Osteoblast (primary cell): ENCODE results near the gene PATJ. TPM values are rescaled to one million over a fixed set of nuclear protein-coding genes. Genes with fewer than 3 reads are reported as not detected.

ENCODE experiments used
- DNase-seq: peaks from one replicate; pipeline ENCODE4 v3.0.0; 2011; ENCODE audit warnings: low spot score, mixed read lengths; ENCODE audit not compliant: insufficient read length; ENCODE audit errors: missing footprints
- H2AFZ ChIP-seq: 2 replicates; pipeline ENCODE4 v1.6.0; 2011; ENCODE audit warnings: mild to moderate bottlenecking, low read length
- H3K27ac ChIP-seq: 2 replicates; pipeline ENCODE4 v1.5.1; 2011; ENCODE audit warnings: mild to moderate bottlenecking, low read depth, low read length, moderate library complexity
- H3K27me3 ChIP-seq: 2 replicates; pipeline ENCODE4 v1.6.0; 2012; ENCODE audit warnings: mild to moderate bottlenecking, control low read depth, inconsistent platforms, low read length, moderate library complexity; ENCODE audit not compliant: insufficient read depth
- H3K36me3 ChIP-seq: 2 replicates; pipeline ENCODE4 v1.5.1; 2011; ENCODE audit warnings: mild to moderate bottlenecking, low read length, control low read depth, moderate library complexity; ENCODE audit not compliant: insufficient read depth
- H3K4me1 ChIP-seq: 2 replicates; pipeline ENCODE4 v1.5.1; 2011; ENCODE audit warnings: mild to moderate bottlenecking, low read length, control low read depth, moderate library complexity; ENCODE audit not compliant: insufficient read depth
- H3K4me2 ChIP-seq: 2 replicates; pipeline ENCODE4 v1.6.0; 2011; ENCODE audit warnings: mild to moderate bottlenecking, low read length; ENCODE audit not compliant: insufficient read depth
- H3K4me3 ChIP-seq: fragments of 200-600 bp; sonication (generic); 3 replicates; pipeline ENCODE4 v1.5.1; 2012; ENCODE audit warnings: mild to moderate bottlenecking, low read length, inconsistent platforms; ENCODE audit not compliant: insufficient read depth
- H3K79me2 ChIP-seq: 2 replicates; pipeline ENCODE4 v1.6.0; 2012; ENCODE audit warnings: mild to moderate bottlenecking, low read length, control low read depth, inconsistent platforms; ENCODE audit not compliant: insufficient read depth
- H3K9me3 ChIP-seq: 2 replicates; pipeline ENCODE4 v1.5.1; 2011; ENCODE audit warnings: low read depth, low read length, control low read depth
- H4K20me1 ChIP-seq: 2 replicates; pipeline ENCODE4 v1.6.0; 2012; ENCODE audit warnings: mild to moderate bottlenecking, low read length, control low read depth; ENCODE audit not compliant: insufficient read depth
- total RNA-seq: library from RNA; depleted of rRNA; stranded (reverse); fragments of >200 nt; gene quantifications from 2 replicates; pipeline ENCODE4 v1.2.3, GENCODE V29; 2012
- TF ChIP-seq, protein P1 (sequence below): IDR thresholded peaks from 2 replicates; pipeline ENCODE4 v1.5.1; 2011; ENCODE audit warnings: mild to moderate bottlenecking, low read depth, low read length, moderate library complexity; ENCODE audit errors: extremely low read depth

The PATJ gene
- total RNA-seq, 1 donor = 10.1 TPM

DNA sequence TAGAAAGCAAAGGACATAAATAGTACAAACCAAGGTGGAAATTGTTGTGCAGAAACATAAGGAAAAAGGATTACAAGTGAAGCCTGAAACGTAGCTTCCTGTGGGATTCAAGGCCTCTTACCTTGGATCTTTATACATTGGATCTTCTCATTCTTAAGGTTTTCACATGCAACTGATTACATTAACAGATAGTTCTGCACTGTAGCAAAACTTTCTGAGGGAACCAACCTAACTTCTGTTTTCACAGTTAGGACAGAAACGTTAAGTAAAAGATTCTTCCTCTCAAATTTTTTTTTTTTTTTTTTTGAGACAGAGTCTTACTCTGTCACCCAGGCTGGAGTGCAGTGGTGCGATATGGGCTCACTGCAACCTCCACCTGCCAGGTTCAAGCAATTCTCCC is 9.6 kb upstream of the PATJ start:
- no peaks in the 10 kb centered on the region for H3K27me3 ChIP-seq
- H4K20me1 ChIP-seq = no peaks in the 10 kb centered on the region
- no peak overlapping the region for H2AFZ ChIP-seq
- H3K4me1 ChIP-seq = no peaks in the 10 kb centered on the region
- no peaks in the 10 kb centered on the region for H3K36me3 ChIP-seq
- H3K27ac ChIP-seq = no peak overlapping the region
- DNase-seq = no peak
- H3K9me3 ChIP-seq = no peaks in the 10 kb centered on the region
- no peak overlapping the region for H3K4me2 ChIP-seq
- no peaks in the 10 kb centered on the region for H3K79me2 ChIP-seq
- TF ChIP-seq, protein P1, sequence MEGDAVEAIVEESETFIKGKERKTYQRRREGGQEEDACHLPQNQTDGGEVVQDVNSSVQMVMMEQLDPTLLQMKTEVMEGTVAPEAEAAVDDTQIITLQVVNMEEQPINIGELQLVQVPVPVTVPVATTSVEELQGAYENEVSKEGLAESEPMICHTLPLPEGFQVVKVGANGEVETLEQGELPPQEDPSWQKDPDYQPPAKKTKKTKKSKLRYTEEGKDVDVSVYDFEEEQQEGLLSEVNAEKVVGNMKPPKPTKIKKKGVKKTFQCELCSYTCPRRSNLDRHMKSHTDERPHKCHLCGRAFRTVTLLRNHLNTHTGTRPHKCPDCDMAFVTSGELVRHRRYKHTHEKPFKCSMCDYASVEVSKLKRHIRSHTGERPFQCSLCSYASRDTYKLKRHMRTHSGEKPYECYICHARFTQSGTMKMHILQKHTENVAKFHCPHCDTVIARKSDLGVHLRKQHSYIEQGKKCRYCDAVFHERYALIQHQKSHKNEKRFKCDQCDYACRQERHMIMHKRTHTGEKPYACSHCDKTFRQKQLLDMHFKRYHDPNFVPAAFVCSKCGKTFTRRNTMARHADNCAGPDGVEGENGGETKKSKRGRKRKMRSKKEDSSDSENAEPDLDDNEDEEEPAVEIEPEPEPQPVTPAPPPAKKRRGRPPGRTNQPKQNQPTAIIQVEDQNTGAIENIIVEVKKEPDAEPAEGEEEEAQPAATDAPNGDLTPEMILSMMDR = no peak
- H3K4me3 ChIP-seq = no peak overlapping the region

DNA sequence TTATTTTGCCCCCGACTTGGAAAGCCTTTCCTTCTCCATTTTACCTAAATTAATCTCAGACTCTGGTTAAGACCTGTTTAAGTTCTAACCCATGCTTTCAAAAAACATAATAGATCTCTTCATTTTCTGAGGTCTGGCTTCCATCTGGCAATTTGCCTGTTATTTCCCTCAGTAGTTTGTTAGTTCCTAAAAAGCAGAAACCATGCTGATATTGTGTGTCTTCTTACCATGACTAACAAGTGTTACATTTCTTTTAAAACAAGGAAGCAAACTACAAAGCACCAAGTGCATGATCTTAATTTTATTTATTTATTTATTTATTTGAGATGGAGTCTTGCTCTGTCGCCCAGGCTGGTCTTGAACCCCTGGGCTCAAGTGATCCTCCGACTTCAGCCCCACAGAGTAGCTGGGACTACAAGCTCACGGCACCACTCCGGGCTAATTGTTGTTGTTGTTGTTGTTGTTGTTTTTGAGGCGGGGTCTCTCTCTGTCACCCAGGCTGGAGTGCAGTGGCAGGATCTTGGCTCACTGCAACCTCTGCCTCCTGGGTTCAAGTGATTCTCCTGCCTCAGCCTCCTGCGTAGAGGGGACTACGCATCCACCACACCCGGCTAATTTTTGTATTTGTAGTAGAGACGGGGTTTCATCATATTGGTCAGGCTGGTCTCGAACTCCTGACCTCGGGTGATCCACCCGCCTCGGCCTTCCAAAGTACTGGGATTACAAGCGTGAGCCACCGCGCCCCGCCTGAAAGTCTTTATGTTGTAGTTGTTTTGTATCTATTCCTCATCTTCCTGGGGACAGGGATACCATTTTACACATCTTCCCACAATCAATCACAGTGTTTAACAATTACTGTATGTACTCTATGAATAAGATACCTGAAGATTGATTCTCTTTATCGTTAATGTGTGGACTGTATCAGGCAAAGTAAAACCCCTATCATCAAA is 1.3 kb upstream of the PATJ start:
- Histone ChIP-seq H3K27ac (no peak overlapping the region), H3K79me2 (no peaks in the 10 kb centered on the region), H3K4me1 (no peaks in the 10 kb centered on the region), H3K9me3 (no peaks in the 10 kb centered on the region), H2AFZ (no peak overlapping the region), H3K27me3 (no peaks in the 10 kb centered on the region), H3K36me3 (no peaks in the 10 kb centered on the region), H3K4me3 (no peak overlapping the region), H4K20me1 (no peaks in the 10 kb centered on the region), H3K4me2 (peak overlapping the region; percentile 88)
- TF ChIP-seq, protein P1 = no peak
- peak; percentile 41 for DNase-seq

DNA sequence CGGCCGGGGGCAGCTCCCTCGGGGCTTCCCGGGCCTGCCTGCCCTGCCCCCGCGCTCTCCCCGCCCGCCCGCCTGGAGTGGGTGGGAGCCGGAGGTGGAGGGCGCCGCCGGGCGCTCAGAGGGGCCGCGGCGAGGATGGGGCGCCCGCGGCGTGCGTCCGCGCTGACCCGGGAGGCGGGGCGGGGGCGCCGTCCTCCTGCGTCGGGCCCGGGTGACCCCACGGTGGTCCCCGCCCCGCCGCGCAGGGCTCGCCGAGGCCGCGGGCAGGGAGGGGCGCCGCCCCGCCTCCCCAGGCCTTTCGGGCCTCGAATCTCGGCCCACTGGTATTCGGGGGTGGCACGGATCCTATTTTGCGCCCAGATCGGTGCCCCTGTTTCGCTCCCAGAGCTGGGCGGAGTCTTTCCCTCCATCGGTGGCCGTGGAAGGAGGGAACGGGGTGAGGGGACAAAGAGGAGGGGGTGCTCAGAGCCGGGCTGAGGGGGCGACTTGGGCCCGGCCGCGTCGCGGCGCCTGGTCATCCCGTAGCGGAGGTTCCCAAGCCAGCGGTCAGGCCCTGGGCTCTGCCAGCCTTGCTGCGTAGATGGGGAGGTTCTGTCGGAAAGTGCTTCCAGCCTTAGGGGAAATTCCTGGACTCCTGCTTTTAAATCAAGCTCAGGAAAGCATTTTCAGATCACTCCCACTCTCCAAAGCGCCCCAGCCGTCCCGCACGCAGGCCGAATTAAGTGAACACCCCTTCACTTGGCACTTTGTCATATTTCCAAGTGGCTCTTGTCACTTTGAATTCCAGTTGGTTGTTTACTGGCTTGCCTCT is 545 bp downstream of the PATJ start:
- no peaks in the 10 kb centered on the region for H3K4me1 ChIP-seq
- no peaks in the 10 kb centered on the region for H3K36me3 ChIP-seq
- DNase-seq = peak; percentile 94
- peak overlapping the region; percentile 79 for H3K4me3 ChIP-seq
- peak overlapping the region; percentile 90 for H2AFZ ChIP-seq
- no peaks in the 10 kb centered on the region for H4K20me1 ChIP-seq
- TF ChIP-seq, protein P1 = no peak
- H3K27me3 ChIP-seq = no peaks in the 10 kb centered on the region
- no peaks in the 10 kb centered on the region for H3K9me3 ChIP-seq
- H3K27ac ChIP-seq = peak overlapping the region; percentile 63
- H3K4me2 ChIP-seq = peak overlapping the region; percentile 88
- H3K79me2 ChIP-seq = no peaks in the 10 kb centered on the region

DNA sequence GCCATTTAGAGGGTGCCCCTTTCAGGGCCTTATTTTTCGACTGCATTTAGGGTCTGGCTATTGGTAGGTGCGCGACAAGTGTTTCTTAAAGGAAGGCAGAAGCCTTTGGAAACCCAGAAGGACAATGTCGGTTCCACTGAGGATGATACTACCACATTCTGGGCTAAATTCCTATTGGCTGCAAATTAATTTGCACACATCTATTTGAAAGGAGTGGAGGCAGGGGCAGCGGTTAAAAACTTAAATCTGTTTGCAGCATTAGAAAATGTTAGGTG is 1.1 kb downstream of the PATJ start:
- TF ChIP-seq, protein P1 = no peak
- H3K4me3 ChIP-seq = peak overlapping the region; percentile 79
- peak; percentile 78 for DNase-seq

More for the DNA sequence above, 1.1 kb downstream of the PATJ start:
- Histone ChIP-seq H3K79me2 (no peaks in the 10 kb centered on the region), H3K4me1 (no peaks in the 10 kb centered on the region), H3K36me3 (no peaks in the 10 kb centered on the region), H4K20me1 (no peaks in the 10 kb centered on the region), H3K9me3 (no peaks in the 10 kb centered on the region), H2AFZ (peak overlapping the region; percentile 90), H3K4me2 (peak overlapping the region; percentile 62), H3K27ac (peak overlapping the region; percentile 63), H3K27me3 (no peaks in the 10 kb centered on the region)
